Stimulated activated CD8-positive, alpha-beta memory T cell treated with anti-CD3 and anti-CD28 coated beads, Interleukin-7, amount 100 ng/mL, for 48 hours (primary cell): ENCODE data around the gene ZNF680.
"Not testable (repeated sequence)": the region's sequence is repeated elsewhere in the genome, so short reads cannot be mapped to it uniquely, and the experiment has no call there.

Source experiments
- DNase-seq, 2 donors: peaks; one replicate each; pipeline ENCODE4 v3.0.0-alpha.2; 2020; ENCODE audit warnings: low read depth in 1 of 2; ENCODE audit errors: extremely low read depth in 1 of 2

ZNF680 gene

DNA sequence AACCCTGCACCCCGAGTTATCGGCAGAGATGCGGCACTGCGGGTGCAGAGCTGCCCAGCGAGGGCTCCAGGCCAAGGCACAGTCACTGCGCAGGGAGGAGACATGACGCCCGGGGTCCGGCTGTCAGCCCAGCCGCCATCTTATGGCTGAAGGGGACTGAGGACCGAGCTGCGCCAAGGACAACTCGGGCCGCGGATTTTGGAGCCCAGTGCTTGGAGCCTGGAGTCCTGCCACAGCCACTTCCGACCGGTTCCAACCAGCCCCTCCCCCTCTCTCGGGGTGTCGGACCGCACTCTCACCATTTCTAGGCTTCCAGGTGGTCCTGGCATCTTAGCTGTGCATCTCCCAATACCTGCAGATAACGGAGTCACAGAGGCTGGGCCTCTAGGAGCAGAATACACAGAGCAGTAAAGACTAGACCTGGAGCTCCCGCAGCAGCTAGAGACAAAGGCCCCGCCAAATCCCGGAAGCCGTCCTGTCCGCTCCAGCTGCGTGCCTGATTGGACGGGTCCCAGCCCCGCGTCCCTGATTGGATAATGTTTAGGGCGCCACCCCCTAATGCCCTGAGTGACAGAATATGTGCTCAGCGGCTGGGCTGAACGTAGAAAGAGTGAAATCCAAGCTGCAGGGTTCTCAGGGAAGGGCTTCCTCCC, at the start of gene ZNF680:
ZNF680 (minus strand) TSS at position 446 of the 653 bp plus-strand sequence; CDS start at position 329, 117 bp downstream.
- DNase-seq, result peak; percentile 66 to 85

DNA sequence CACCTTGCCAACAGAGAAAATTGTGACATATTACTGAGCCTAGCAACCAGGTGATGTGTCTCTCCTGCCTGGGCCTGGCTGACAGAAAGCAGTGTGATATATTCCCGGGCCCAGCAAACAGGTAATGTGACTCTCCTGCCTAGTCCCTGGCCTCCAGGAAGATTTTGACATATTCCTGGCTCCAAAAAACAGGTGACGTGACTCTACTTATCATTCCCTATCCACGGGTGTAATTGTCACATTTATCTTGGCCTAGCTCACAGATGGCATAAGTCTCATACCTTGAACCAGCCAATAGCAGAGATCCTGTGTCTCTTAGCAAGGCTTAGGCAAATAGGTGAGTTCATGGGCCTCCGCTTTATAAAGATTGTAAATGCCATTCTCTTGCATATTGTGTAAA, 49.6 kb upstream of the ZNF680 start:
- no peak for DNase-seq

DNA sequence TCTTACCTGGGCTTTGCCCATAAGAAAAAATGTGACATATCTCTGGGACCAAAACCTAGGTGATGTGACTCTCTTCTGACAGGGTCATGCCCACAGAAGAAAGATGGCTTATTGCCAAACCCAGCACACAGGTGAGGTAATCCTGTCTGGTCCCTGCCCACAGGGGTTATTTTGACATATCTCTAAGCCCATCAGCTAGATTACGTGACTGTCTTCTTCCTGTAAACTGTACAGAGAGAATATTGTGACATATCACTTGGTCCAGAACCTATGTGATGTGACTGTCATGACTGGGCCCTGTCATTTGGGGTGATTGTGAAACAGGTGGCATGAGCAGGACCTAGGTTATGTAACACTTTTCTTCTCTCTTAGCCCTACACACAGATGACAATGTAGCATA, 48.8 kb upstream of the ZNF680 start:
- no peak for DNase-seq

DNA sequence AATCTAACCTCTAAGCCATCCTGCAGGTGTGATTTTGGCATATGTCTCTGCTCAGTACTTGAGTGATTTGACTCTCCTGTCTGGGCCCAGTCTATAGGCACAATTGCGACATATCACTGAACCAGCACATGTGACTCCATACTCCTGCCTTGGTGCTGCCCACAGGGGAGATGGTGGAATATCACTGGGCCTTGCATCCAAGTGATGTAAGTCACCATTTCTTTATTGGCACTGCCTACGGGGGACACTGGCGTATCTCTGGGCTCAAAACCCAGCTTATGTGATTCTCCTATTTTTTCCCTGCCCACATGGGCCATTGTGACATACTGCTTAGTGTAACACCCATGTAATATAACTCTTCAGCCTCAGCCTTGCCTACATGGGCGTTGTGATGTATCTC, 48.1 kb upstream of the ZNF680 start:
- DNase-seq, result no peak

DNA sequence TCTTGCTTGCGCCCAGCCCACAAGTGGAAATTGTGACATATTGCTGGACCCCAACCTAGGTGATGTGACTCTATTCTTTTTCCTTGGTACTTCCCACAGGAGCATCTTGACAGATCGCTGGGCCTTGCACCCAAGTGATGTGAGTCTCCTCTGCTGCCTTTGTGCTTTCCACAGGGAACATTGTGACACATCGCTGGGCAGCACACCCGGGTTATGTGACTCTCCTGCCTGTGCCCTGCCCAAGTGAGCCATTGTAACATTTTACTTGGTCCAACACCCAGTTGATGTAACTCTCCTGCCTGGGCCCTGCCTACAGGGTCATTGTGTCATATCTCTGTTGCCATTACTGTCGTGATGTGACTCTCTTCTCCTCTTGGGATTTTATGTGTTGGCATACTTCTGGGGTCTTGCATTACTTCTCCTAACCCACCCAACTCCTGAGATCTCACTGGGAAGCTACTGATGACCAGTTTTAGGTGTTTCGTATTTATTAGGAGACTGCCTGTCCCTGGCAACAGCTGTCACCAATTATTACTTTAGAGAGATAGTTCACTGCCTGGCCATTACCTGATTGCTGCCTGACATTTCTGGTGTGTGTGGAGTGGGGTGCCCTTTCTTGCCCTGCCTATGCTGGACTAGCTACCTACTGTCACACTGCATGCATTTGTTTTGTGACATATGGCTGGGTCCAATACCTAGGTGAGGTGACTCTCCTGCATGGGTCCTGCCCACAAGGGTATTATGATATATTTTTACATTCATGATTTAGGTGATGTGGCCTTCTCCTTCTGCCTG, 45.4 kb upstream of the ZNF680 start:
- DNase-seq, result no peak

DNA sequence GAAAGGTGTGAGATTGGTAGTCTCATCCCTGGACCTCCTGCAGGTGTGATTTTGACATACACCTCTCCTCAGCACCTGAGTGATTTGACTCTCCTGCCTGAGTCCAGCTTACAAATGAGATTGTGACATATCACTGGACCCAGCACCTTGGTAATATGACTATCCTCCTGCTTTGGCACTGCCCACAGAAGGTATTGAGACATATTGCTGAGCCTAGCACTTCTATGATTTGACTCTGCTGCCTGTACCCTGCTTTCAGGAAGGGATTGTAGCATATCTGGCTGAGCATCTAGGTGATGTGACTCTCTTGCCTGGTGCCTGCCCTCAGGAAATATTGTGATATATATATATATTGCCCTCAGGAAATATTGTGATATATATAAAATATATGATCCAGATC, 43.5 kb upstream of the ZNF680 start:
- DNase-seq, result no peak

DNA sequence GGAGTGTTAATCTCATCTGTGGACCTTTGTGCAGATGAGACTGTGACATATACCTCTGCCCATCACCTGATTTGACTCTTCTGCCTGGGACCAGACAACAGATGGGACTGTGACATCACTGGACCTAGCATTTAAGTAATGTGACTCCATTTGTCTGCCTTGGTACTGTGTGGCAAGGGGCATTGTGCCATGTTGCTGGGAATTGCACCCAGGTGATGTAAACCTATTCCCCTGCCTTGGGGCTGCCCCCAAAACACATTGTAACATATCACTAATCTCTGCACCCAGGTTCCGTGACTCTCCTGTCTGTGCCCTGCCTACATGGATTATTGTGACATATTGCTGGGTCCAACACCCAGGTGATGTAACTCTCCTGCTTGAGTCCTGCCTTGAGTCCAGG, 40.4 kb upstream of the ZNF680 start:
- DNase-seq, result no peak

DNA sequence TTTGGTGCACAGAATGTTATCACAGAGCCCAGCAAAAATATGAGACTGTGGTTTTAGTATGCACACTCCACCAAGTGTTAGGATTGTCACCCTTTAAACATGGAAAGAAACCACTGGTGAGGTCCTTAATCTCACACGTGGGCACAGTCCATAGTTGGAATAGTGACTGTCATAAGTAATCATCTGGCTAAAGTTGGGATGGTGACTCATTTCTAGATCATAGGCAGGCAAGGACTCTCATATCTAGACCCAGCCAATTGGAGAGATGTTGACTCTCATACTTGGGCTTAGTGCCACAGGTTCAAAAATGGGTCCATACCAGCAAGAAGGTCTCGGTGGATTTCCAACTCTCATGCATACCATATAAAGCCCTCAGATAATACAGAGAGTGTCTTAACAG, 39.6 kb upstream of the ZNF680 start:
- DNase-seq, result no peak

DNA sequence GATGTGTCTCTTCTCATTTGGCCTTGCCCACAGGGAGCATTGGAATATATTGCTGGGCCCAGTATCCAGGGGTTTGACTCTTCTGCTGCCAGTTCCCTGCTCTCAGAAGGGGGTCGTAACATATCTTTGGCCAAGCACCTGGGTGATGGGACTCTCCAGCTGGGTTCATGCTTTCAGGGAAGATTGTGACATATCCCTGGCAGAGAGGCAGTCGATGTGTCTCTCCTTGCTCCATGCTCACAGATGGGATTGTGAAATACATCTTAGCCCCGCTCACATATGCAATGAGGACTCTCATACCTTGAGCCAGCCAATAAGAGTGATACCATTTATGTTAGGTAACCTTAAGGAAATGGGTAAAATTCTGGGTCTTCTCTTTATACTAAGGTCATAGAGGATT, 39.2 kb upstream of the ZNF680 start:
- DNase-seq, result no peak

DNA sequence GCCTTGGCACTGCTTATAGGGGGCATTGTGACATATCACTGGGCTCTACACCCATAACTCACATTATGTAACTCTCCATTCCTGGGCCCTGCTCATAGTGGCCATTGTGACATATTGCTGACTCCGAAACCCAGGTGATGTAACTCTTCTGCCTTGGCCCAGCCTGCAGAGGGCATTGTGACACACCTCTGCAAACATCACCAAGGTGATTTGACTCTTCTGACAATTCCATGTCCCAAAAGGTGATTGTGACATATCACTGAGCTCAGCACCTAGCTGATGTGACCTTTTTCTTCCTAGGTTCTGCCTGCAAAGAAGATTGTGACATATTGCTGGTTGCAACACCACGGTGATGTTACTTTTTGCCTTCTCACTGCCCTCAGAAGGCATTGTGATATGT, 36.5 kb upstream of the ZNF680 start:
- no peak for DNase-seq

DNA sequence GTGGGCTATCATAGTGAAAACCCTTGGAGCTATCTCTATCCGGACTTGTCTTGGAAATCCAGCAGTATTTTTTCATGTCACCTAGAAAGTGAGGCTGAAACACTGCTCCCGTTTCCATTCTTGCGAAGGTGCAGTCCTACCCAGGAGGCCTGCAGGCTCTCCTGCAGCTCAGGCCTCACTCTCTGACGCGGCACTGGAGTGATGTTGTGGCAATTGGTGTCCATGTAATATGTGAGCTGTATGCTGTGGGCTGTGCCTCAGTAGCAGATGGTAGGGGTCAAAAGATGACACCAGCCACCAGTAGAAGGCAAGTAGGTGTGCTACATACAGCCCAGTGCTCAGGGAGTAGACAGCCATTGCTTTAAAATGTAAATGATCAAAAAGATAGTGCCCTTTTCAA, 28.1 kb upstream of the ZNF680 start:
- no peak for DNase-seq

DNA sequence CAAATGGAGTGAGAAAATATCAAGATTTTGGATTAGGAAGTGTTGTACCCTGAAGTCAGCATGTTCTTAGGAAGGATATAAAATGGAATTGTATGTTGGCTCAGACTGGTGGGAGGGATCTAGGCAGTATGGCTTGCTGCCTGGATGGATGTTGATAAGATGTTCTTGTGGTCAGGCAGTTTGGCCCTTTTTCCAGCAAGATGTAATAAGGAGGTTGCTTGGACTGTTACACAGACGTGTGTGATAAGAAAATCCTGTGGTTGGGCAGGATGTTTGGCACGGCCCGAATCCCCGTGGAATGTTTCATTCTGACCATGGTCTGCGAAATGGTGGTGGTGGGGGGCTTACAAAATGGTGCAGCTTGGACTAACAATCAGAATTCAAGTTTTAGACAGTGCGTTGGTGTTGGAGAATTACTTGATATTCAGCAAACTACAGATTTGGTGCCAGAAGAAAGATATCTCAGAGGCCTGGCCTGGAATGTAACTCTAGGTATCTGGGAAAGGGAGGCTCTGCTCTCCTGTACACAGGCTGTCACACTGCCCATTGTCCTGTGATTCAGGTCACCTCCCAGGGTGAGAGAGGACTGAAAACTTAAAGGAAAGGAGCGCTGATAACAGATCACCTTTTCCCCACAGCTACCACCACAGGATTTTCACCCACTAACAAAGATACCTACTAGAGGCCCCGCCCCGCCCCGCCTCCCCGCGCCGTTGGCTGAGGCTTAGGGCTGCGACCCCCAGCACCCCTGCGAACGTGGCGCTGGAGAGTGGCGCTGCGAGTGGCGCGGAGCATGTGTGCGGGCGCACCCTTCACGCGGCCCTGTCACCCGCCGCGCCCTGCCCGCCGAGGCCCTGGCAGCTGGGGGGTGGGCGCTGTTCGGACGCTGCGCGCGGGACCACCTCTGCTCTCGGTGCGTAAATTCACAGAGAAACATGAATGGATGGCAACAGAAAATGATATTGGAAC, 19.3 kb upstream of the ZNF680 start:
- no peak for DNase-seq

DNA sequence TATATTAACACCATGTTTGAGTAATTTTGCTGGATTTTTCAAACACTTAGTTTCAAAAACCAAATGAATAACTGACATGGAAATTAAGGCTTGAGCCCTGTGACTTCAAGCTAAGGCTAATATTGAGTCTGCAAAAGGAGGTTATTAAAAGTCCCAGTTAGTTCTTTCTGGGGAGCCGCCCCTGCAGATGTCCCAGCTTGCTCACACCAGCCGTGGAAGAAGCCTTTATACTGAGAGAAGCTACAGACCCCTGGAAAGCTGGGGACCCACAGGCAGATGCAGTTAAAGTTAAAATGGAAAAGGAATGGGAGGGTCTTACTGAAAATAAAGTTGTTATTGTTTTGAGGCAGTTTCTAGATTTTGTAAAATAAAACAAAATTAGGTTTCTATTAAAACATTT, 18.5 kb upstream of the ZNF680 start:
- no peak for DNase-seq

DNA sequence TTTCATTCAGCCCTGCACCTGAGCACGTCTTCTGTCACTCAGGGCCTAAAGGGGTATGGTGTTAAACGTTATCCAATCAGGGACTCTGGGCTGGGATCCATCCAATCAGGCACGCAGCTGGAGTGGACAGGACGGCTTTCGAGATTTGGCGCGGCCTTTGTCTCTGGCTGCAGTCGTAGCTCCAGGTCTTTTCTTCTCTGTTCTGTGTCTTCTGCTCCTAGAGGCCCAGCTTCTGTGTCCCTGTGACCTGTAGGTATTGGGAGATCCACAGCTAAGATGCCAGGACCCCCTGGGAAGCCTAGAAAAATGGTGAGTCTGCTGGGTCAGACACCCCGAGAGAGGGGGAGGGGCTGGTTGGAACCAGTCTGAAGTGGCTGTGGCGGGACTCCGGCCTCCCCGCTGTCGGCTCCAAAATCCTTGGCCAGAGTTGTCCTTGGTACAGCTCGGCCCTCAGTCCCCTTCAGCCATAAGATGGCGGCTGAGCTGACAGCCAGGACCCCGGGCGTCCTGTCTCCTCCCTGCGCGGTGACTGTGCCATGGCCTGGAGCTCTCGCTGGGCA, 11.7 kb upstream of the ZNF680 start:
- DNase-seq, result no peak

DNA sequence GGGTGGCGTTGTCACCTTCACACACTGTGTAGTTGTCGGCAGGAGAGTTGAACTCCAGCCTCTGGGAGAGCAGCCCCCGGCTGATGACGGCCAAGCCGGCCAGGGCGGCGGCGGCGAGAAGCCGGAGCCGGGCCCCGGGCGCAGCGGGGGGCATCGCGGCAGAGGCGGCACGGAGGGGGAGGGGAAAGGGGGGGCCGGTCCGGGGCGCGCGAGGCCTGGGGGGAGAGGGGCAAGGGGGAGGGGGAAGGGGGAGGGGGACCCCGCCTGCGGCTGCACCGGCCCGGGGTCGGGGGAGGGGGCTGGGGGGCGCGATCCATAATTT, 7.4 kb upstream of the ZNF680 start:
- not testable (repeated sequence) for DNase-seq

DNA sequence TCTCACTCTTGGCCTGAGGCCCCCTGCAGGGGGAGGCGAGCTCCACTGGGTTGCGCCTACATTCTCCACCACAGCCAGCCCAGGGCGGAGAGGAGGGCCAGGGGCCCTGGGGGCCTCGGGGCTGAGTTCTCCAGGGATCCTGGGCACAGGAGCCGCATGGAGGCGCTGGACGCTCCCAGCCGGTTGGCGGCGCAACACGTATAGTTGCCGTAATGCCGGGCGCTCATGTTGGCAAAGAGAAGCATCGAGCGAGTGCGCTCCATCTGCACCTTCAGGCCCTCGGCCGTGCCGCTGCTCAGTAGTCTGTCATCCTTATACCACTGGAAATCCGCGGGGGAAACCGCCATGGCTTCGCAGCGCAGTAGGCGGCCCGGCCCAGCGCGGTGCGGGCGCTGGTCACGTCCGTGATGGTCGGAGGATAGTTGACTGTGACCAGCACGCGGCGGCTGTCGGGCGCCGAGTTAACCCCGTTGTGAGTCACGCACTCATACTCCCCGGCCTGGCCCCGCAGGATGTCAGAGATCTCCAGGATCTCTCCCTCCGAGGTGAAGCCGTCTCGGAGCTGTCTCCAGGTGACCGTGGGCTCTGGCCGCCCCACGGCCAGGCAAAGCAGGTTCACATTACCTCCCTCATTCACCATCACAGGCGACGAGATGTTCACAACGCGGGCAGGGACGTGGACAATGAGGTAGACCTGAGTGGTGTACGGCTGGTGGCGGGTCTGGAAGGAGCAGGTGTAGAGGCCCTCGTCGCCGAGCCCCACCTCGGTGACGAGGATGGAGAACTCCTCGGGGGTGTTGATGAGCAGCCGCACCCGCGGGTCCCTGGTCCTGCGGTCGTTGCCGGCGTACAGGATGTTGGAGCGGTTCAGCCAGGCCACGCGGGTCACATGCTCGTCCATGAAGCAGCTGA, 6.8 kb upstream of the ZNF680 start:
- DNase-seq, result peak in 1 of 2 donors; percentile 7

DNA sequence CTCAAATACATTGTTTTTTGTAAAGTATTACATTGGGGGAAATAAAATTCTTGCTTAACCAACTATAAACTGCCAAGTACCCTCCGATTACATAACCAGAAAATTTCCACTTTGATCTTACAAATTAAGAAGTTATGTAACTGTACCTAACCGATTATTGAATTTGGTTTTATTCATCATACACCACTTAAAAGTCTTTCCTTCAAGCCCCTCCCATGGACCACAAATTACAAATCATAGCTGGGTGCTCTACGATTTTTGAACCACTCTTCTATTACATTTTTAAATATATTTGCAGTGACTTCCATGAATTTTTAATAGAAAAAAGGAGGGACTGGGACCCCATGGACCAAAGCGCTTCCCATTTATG, 630 bp downstream of the ZNF680 start:
- DNase-seq, result no peak

DNA sequence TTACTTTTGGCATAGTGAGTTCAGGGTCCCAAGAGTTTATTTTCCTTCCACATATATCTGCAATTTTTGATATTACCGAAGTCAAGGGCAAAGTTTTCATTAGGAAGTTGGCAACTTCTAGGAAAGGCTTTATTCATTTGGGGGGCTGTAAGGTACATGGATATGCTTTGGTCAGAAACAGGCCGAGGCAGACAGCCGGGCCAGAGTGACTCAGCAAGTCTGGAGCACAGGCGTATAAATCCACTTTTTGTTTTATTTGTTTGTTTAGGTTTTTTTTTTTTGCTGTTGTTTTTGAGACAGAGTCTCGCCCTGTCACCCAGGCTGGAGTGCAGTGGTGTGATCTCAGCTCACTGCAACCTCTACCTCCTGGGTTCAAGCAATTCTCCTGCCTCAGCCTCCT, 3.7 kb downstream of the ZNF680 start:
- DNase-seq, result no peak

DNA sequence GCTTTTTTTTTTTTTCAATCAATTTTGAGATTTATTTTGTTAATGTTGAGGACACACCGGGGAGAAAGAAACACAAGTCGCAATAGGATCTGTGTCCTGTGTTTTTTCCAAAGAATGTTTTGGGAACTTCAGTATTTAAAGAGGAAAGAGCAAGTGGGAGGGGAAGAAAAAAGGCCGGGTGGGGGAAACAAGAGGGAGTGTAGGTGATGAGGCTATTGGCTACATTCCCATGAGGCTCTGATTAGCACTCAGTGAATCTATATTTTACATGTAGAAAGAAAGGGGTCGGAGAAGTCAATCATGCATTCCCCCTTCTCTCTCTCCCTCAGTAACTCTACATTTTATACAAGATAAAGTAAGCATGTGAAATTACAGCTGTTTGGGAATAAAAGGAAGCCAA, 4.1 kb downstream of the ZNF680 start:
- no peak for DNase-seq

DNA sequence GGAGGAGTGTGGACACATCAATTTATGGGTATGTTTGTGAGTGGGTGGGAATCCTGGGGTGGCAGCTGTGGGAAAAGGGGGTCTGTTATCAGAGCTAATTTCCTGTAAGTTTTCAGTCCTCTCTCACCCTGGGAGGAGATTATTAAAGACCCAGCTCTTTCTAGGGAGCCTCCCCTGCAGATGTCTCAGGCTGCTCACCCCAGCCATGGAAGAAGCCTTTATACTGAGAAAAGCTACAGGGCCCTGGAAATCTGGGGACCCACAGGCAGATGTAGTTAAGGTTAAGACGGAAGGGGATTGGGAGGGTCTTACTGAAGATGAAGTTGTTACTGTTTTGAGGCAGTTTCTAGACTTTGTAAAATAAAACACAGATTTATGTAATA, 4.6 kb downstream of the ZNF680 start:
- no peak for DNase-seq
